ENCODE results near the gene OLFML2B. TPM values are rescaled to one million over a fixed set of nuclear protein-coding genes. Genes with fewer than 3 reads are reported as not detected.

Gene OLFML2B
- total RNA-seq, 4 donors from 2014 or later = 12.5 to 27.2 (median 16.8) TPM

- no peak for ATAC-seq (ENCODE audit: low FRiP score)
- no peak for TF ChIP-seq CTCF (IDR thresholded peaks at IDR 0.05)
- DNase-seq (ENCODE audit: low spot score) = no peak
Measured at GRCh38 chr1:161999301-162000052, 24.2 kb downstream of the OLFML2B start.

GRCh38 chr1:161998811-161999210 lies 24.9 kb downstream of the OLFML2B start:
- ATAC-seq (ENCODE audit: low FRiP score) = no peak
- TF ChIP-seq CTCF (IDR thresholded peaks at IDR 0.05) = no peak
- no peak for DNase-seq (ENCODE audit: low spot score)

- no peak for ATAC-seq (ENCODE audit: low FRiP score)
- no peak for TF ChIP-seq CTCF (IDR thresholded peaks at IDR 0.05)
Measured at GRCh38 chr1:161997152-161997551, 26.5 kb downstream of the OLFML2B start.

GRCh38 chr1:161994175-161994668 lies 29.4 kb downstream of the OLFML2B start:
- DNase-seq (ENCODE audit: low spot score) = no peak
- ATAC-seq (ENCODE audit: low FRiP score) = no peak
- TF ChIP-seq CTCF (IDR thresholded peaks at IDR 0.05) = no peak

More at GRCh38 chr1:161997152-161997551, 26.5 kb downstream of the OLFML2B start:
- DNase-seq (ENCODE audit: low spot score) = no peak

GRCh38 chr1:161993576-161993975 lies 30.1 kb downstream of the OLFML2B start:
- TF ChIP-seq CTCF (IDR thresholded peaks at IDR 0.05) = no peak
- no peak for DNase-seq (ENCODE audit: low spot score)
- no peak for ATAC-seq (ENCODE audit: low FRiP score)

- no peak for ATAC-seq (ENCODE audit: low FRiP score)
- TF ChIP-seq CTCF (IDR thresholded peaks at IDR 0.05) = no peak
- DNase-seq (ENCODE audit: low spot score) = no peak
Measured at GRCh38 chr1:161989786-161990185, 33.9 kb downstream of the OLFML2B start.

GRCh38 chr1:161989108-161989507 lies 34.6 kb downstream of the OLFML2B start:
- ATAC-seq (ENCODE audit: low FRiP score) = no peak
- no peak for TF ChIP-seq CTCF (IDR thresholded peaks at IDR 0.05)

More at GRCh38 chr1:161989108-161989507, 34.6 kb downstream of the OLFML2B start:
- DNase-seq (ENCODE audit: low spot score) = no peak

Measured in omental fat pad (tissue), 4 donors.